Erythroblast (primary cell): ENCODE measurements around the gene CRACR2B.

Experiments used
- GATA1 ChIP-seq: IDR thresholded peaks from 2 replicates; pipeline ENCODE4 v1.6.1; 2011; ENCODE audit warnings: low read depth, mild to moderate bottlenecking, control low read depth, low read length, moderate library complexity
- POLR2A ChIP-seq: IDR thresholded peaks from 2 replicates; pipeline ENCODE4 v1.6.1; 2011; ENCODE audit warnings: mild to moderate bottlenecking, low read length

GRCh38 chr11:861105-861479 is 33.4 kb downstream of the CRACR2B start:
- TF ChIP-seq POLR2A = no peak
- TF ChIP-seq GATA1 = no peak
